ENCODE results near the gene IP6K2.

IP6K2 gene

DNA sequence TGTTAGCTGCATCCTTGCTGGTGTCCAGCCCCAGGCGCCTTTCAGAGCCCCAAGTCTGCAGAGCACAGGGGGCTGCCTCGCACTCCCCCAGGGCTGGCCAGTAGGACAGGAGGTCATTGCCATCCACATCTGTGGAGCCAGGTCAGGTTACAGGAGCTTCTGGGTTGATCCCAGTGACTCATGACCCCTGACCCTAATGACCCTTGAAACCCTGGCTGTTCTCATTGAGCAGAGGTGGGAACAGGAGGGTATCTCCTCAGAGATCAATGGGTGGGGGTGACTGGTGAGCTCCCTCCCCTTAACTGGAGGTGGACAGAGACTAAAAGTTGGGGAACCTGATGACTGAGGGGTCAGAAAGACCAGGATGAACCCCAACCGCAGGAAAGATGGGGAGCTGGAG, 75.6 kb downstream of the IP6K2 start:
- DNase-seq (ENCODE audit: low read depth in 1 of 2, low spot score in 1 of 2), result no peak

DNA sequence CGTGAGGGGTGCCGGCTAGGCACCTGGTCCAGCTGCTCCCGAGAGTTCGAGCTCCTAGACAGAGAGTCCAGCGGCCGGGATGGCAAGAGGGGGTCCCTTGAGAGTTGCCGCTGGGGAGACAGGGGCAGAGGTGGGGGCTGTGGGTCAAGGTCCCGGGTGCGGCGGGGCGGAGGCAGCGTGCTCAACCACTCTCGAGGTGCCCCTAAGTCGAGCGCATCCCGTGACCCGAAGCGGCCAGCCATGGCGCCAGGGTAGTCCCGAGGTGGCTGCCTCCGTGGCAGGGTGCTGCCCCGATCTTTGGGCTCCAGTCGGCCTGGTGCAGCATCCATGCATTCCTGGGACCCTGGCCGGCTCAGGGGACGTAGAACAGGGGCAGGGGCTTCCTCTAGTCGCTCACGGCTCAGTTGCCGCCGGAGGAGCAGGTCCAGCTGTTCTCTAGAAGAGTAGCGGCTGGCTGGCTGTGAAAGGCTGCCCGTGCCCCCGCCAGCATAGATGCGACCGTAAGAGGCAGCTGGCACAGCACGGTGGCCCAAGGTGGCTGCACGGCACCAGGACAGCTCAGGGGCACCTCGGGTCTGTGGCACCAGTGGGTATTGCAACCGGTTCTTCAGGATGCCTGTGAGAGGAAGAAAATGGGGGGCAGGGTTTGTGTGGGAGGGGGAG, 76.9 kb downstream of the IP6K2 start:
- DNase-seq (ENCODE audit: low read depth in 1 of 2, low spot score in 1 of 2), result no peak
